ENCODE measurements around the gene FAM222B.

Gene FAM222B

DNA sequence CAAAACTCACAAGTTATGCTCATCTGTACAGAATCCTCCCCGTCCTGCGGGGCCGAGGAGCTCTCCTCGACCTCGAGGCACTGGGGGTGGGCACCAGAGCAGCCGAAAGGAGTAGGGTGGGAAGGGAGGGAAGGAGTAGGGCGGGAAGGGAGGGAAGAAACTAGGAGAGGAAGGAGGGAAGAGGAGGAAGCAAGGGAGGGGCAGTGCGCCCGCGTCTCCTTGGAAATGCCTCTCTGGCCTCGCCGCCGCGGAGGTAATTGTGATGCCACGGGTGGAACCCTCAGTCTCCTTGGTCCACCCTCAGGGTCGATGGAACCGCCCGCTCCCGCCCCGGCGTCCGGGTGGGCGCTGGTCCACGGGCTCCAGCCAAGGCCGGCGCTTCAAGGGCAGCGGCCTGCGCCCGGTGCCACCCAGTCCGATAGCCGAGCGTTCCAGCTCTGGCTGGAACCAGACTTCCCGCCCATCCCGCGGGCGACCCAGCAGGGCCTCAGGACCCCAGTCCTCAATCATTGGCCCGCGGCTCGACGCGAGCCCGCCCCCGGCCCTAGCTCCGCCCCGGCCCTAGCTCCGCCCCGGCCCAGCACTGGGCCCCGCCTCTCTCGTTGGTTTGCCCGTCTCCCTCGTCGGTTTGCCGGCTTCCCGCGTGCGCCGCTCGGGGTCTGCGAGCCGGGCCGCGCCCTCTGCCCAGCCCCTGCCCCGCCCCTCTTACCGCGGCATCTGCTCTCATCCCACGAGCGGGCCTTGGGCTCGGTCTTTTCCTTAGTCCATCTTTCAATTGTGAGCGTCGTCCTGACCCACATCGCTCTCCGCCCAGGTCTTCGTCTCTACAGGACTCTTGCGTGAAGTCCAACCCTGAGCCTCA is 131.5 kb downstream of the FAM222B start:
- DNase-seq = peak; percentile 89 to 93

DNA sequence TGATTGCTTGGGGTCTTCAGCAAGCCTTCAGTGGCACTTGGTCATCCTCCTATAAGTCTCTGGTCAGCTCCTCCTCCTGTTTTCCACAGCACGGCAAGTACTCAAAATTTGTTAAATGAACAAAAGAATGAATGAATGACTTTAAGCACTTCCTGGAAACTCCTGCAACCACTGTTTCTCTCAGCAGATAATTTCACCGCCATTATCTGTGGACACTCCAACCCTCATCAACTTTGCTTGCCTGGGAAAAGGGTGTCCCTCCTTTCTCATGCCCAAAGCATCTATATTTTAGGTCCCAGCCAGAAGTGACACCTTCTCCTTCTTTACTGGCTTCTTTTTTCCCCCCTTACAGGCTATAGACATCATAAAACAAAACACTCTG is 135.3 kb downstream of the FAM222B start:
- no peak for DNase-seq

DNA sequence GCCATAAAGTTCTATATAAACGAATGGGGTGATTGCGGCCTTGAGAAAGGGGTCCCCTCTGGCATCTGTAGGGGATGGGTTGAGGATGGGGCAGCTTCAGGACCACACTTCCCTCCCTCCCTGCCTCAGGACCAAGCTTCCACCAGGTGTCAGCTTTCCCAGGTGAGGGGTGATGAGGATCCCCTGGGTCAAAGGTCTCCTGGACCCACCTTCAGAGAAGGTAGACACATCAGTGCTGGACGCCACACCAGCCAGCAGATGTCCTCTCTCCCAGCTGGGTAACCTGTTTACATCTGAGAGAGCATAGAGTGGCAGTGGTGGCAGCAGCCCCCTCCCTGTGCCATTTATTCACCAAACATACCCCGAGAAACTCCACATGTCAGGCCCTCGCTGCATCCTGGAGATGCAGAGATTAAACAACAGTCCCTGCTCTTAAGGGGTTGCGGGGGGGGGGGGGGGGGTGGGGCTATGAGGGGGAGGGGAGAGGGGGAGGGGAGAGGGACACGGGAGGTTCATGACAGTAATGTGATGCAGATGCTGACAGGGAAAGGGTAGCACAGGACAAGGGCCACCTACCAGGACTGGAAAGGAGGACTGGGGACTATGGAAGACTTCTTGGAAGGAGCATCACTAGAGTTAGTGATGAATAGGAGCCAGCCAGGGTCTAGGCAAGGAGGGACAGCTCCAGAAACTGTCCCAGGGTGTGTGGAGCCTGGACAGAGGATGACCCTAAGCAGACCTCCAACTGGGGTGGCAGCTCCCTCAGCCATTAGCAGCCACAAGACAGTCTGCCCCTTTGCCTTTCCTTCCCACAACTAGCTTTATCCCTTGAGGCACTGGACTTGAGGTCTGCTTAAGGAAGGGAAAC is 135.9 kb downstream of the FAM222B start:
- no peak for DNase-seq

Measured in CD4-positive, alpha-beta T cell treated with Interleukin-4 for 1 hour (primary cell).